Measurements from ENCODE around the gene CHCHD6. TPM values are rescaled to one million over a fixed set of nuclear protein-coding genes. Genes with fewer than 3 reads are reported as not detected.

The CHCHD6 gene
- total RNA-seq, 1 experiment from 2014 or later, result 45.9 TPM

DNA sequence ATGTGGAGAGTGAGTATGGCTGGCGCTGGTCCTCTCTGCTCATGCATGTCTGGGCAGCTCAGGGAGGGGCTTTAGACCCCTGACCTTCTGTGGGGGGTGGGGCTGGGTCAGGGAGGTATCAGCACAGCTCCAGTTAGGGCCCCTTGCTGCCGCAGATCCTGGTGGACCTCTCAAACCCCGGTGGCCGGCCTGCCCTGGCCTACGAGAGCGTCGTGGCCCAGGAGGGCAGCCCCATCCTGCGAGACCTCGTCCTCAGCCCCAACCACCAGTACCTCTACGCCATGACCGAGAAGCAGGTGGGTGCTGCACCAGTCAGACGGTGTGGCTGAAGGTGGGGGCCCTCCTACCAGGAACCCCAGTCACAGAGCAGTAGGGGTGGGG, 299.1 kb downstream of the CHCHD6 start:
- no TSS peak for BruUV-seq (replicated peaks)
- CTCF ChIA-PET, result interaction anchor here (1.4 kb wide), 1 partner anchor 258 kb away, joined by 3 read pairs; no protein-coding TSS in a partner anchor

GRCh38 chr3:127003601-127004280, 299.7 kb downstream of the CHCHD6 start:
- no peaks in the 10 kb centered on the region for H3K9me3 Mint-ChIP-seq (ENCODE audit: low read depth, unreplicated experiment)
- CTCF ChIA-PET, result no interaction called here
- H3K36me3 Mint-ChIP-seq (ENCODE audit: insufficient read depth, unreplicated experiment), result peaks cover 54% of the 10 kb centered on the region
- DNase-seq, result no peak
- BruUV-seq (replicated peaks), result no TSS peak
- intact Hi-C loops (cut with micrococcal nuclease; ENCODE audit: unreplicated experiment), result no loop called here
- no peak overlapping the region for H3K27ac Mint-ChIP-seq (ENCODE audit: unreplicated experiment)
- no peak overlapping the region for H3K4me3 Mint-ChIP-seq (ENCODE audit: low read depth, unreplicated experiment)
- peaks cover 31% of the 10 kb centered on the region for H3K4me1 Mint-ChIP-seq (ENCODE audit: low read depth, unreplicated experiment)
- no peaks in the 10 kb centered on the region for H3K27me3 Mint-ChIP-seq (ENCODE audit: unreplicated experiment)
- TF ChIP-seq, protein P1, sequence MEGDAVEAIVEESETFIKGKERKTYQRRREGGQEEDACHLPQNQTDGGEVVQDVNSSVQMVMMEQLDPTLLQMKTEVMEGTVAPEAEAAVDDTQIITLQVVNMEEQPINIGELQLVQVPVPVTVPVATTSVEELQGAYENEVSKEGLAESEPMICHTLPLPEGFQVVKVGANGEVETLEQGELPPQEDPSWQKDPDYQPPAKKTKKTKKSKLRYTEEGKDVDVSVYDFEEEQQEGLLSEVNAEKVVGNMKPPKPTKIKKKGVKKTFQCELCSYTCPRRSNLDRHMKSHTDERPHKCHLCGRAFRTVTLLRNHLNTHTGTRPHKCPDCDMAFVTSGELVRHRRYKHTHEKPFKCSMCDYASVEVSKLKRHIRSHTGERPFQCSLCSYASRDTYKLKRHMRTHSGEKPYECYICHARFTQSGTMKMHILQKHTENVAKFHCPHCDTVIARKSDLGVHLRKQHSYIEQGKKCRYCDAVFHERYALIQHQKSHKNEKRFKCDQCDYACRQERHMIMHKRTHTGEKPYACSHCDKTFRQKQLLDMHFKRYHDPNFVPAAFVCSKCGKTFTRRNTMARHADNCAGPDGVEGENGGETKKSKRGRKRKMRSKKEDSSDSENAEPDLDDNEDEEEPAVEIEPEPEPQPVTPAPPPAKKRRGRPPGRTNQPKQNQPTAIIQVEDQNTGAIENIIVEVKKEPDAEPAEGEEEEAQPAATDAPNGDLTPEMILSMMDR (IDR thresholded peaks at IDR 0.05; ENCODE audit: unreplicated experiment), result no peak

More for the DNA sequence above, 299.1 kb downstream of the CHCHD6 start:
- DNase-seq, result no peak
- H3K27ac Mint-ChIP-seq (ENCODE audit: unreplicated experiment), result peak overlapping the region; percentile 14
- peaks cover 37% of the 10 kb centered on the region for H3K4me1 Mint-ChIP-seq (ENCODE audit: low read depth, unreplicated experiment)
- H3K36me3 Mint-ChIP-seq (ENCODE audit: insufficient read depth, unreplicated experiment), result peaks cover 55% of the 10 kb centered on the region
- intact Hi-C loops (cut with micrococcal nuclease; ENCODE audit: unreplicated experiment), result no loop called here
- TF ChIP-seq, protein P1 (IDR thresholded peaks at IDR 0.05; ENCODE audit: unreplicated experiment), result no peak
- H3K27me3 Mint-ChIP-seq (ENCODE audit: unreplicated experiment), result no peaks in the 10 kb centered on the region
- H3K9me3 Mint-ChIP-seq (ENCODE audit: low read depth, unreplicated experiment), result no peaks in the 10 kb centered on the region
- no peak overlapping the region for H3K4me3 Mint-ChIP-seq (ENCODE audit: low read depth, unreplicated experiment)

DNA sequence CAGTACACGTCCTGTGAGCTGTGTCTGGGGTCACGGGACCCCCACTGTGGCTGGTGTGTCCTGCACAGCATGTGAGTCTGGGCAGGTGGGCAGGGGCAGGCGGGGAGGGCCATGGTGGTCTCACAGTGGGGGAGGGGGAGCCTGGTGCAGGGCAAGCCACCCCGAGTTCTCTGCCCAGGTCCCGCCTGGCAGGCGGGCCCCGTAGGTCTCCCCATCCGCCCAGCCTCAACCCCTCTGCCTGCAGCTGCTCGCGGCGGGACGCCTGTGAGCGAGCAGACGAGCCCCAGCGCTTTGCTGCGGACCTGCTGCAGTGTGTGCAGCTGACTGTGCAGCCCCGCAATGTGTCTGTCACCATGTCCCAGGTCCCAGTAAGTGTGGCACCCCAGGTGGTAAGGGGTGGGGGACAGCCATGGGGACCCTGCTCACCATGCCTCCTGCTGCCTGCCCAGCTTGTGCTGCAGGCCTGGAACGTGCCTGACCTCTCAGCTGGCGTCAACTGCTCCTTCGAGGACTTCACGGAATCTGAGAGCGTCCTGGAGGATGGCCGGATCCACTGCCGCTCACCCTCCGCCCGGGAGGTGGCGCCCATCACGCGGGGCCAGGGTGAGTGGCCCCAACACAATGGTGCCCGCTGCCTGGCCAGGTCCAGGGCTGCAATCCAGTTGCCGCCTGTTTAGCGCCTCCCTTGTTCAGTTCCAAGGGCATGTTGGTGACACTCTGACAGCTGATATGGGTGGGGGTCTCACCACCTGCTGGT, 300.8 kb downstream of the CHCHD6 start:
- no peaks in the 10 kb centered on the region for H3K27me3 Mint-ChIP-seq (ENCODE audit: unreplicated experiment)
- intact Hi-C loops (cut with micrococcal nuclease; ENCODE audit: unreplicated experiment), result no loop called here
- H3K4me1 Mint-ChIP-seq (ENCODE audit: low read depth, unreplicated experiment), result peaks cover 20% of the 10 kb centered on the region
- no peaks in the 10 kb centered on the region for H3K9me3 Mint-ChIP-seq (ENCODE audit: low read depth, unreplicated experiment)
- no TSS peak for BruUV-seq (replicated peaks)
- TF ChIP-seq, protein P1 (IDR thresholded peaks at IDR 0.05; ENCODE audit: unreplicated experiment), result no peak
- CTCF ChIA-PET, result no interaction called here
- DNase-seq, result no peak
- H3K27ac Mint-ChIP-seq (ENCODE audit: unreplicated experiment), result no peak overlapping the region
- no peak overlapping the region for H3K4me3 Mint-ChIP-seq (ENCODE audit: low read depth, unreplicated experiment)
- peaks cover 50% of the 10 kb centered on the region for H3K36me3 Mint-ChIP-seq (ENCODE audit: insufficient read depth, unreplicated experiment)

- no TSS peak for BruUV-seq (replicated peaks)
- CTCF ChIA-PET, result no interaction called here
- no peak for DNase-seq
- peaks cover 43% of the 10 kb centered on the region for H3K36me3 Mint-ChIP-seq (ENCODE audit: insufficient read depth, unreplicated experiment)
- H3K9me3 Mint-ChIP-seq (ENCODE audit: low read depth, unreplicated experiment), result no peaks in the 10 kb centered on the region
- TF ChIP-seq, protein P1 (IDR thresholded peaks at IDR 0.05; ENCODE audit: unreplicated experiment), result no peak
- H3K27me3 Mint-ChIP-seq (ENCODE audit: unreplicated experiment), result no peaks in the 10 kb centered on the region
- H3K27ac Mint-ChIP-seq (ENCODE audit: unreplicated experiment), result no peak overlapping the region
- H3K4me3 Mint-ChIP-seq (ENCODE audit: low read depth, unreplicated experiment), result no peak overlapping the region
- intact Hi-C loops (cut with micrococcal nuclease; ENCODE audit: unreplicated experiment), result loop anchor here (1.0 kb wide), 1 partner anchor 254 kb away; no protein-coding TSS in a partner anchor
- H3K4me1 Mint-ChIP-seq (ENCODE audit: low read depth, unreplicated experiment), result peaks cover 12% of the 10 kb centered on the region
These were observed 301.9 kb downstream of the CHCHD6 start for GRCh38 chr3:127005864-127006500.
